ENCODE data around the gene FOXO6. TPM values are rescaled to one million over a fixed set of nuclear protein-coding genes. Genes with fewer than 3 reads are reported as not detected.

The FOXO6 gene
- total RNA-seq, 2 experiments from 2014 or later, result 1.2 to 2.2 TPM

DNA sequence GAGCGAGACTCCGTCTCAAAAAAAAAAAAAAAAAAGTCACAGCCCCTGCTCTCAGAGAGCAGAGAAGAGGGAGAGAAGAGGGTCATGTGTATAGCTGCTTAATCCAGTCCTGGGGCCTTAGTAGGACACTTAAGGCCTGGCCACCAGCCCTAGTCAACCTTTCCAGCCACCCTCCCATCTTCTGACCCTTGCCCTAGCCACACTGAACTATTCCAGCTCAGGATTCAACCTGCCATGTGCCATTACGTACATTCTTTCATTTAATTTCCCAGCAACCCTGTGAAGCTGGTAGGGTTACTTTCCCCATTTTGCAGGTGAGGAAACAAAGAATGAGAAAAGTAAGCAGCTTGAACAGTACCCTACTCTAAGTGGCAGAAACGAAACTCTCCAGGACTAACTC, 9.0 kb downstream of the FOXO6 start:
- ChIA-PET POLR2A (no interaction called here), CTCF (interaction anchor here (0.8 kb wide), 1 partner anchor 16 kb away, joined by 3 read pairs; no protein-coding TSS in a partner anchor)
- H3K27ac Mint-ChIP-seq, result no peak overlapping the region
- Histone ChIP-seq H3K4me1 (ENCODE audit: insufficient read depth, low read length) (peaks cover 17% of the 10 kb centered on the region), H3K9me3 (ENCODE audit: control insufficient read depth in 1 of 2, insufficient read depth in 1 of 2, low read length in 2 of 2) (peaks cover 0 to 4% of the 10 kb centered on the region in 2 experiments), H3K27me3 (ENCODE audit: control insufficient read depth in 1 of 2, insufficient read depth in 2 of 2, low read length in 2 of 2) (peaks cover 25 to 48% of the 10 kb centered on the region in 2 experiments), H3K36me3 (ENCODE audit: insufficient read depth, low read length) (no peaks in the 10 kb centered on the region), H3K4me3 (ENCODE audit: low read length) (no peak overlapping the region), H3K27ac (ENCODE audit: low read depth in 1 of 2, low read length in 2 of 2) (no peak overlapping the region)
- DNase-seq, result no peak
- peaks cover 57% of the 10 kb centered on the region for H3K27me3 Mint-ChIP-seq
- peaks cover 2% of the 10 kb centered on the region for H3K4me1 Mint-ChIP-seq (ENCODE audit: low read depth)
- intact Hi-C loops (cut with DNase I, micrococcal nuclease), result no loop called here
- H3K36me3 Mint-ChIP-seq (ENCODE audit: low read depth), result no peaks in the 10 kb centered on the region
- TF ChIP-seq, protein P1, sequence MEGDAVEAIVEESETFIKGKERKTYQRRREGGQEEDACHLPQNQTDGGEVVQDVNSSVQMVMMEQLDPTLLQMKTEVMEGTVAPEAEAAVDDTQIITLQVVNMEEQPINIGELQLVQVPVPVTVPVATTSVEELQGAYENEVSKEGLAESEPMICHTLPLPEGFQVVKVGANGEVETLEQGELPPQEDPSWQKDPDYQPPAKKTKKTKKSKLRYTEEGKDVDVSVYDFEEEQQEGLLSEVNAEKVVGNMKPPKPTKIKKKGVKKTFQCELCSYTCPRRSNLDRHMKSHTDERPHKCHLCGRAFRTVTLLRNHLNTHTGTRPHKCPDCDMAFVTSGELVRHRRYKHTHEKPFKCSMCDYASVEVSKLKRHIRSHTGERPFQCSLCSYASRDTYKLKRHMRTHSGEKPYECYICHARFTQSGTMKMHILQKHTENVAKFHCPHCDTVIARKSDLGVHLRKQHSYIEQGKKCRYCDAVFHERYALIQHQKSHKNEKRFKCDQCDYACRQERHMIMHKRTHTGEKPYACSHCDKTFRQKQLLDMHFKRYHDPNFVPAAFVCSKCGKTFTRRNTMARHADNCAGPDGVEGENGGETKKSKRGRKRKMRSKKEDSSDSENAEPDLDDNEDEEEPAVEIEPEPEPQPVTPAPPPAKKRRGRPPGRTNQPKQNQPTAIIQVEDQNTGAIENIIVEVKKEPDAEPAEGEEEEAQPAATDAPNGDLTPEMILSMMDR (IDR thresholded peaks at IDR 0.05), result no peak
- no peak for ATAC-seq (ENCODE audit: poor library complexity)
- no peak overlapping the region for H3K4me3 Mint-ChIP-seq
- no peaks in the 10 kb centered on the region for H3K9me3 Mint-ChIP-seq

DNA sequence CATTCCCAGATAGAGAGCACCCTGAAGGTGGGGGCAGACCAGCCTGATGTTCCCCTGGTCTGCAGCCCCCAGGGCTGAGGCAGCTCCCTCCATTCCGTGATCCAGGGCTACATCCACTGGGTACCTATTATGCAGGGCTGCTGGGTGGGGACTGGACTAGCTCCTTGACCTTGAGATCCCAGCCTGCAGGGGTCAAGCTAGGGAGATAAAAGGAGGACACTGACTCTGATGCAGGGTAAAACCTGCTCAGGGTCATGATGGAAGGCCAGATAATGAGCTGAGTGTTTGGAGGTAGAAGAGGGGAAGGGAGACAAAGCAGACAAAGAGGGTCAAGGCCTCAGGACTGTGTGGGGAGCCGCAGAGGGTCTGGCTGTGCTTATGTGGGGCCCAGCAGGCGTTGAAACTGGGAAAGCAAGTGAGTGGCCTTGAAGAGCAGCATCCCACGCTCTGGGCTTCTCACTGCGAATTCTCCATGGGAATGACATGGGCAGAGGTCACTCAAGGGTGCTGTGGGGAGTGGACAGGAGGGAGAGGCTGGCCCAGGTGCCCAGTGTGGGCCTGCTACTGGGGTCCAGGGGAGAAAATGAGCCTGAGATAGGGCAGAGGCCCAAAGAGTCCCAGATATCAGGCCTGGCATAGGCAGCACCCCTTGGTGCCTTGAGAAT, 9.7 kb downstream of the FOXO6 start:
- DNase-seq, result no peak
- ChIA-PET CTCF (no interaction called here), POLR2A (no interaction called here)
- H3K27ac Mint-ChIP-seq, result no peak overlapping the region
- peaks cover 61% of the 10 kb centered on the region for H3K27me3 Mint-ChIP-seq
- Histone ChIP-seq H3K4me3 (ENCODE audit: low read length) (no peak overlapping the region), H3K27me3 (ENCODE audit: control insufficient read depth in 1 of 2, insufficient read depth in 2 of 2, low read length in 2 of 2) (peaks cover 23 to 48% of the 10 kb centered on the region in 2 experiments), H3K36me3 (ENCODE audit: insufficient read depth, low read length) (no peaks in the 10 kb centered on the region), H3K9me3 (ENCODE audit: control insufficient read depth in 1 of 2, insufficient read depth in 1 of 2, low read length in 2 of 2) (peaks cover 0 to 4% of the 10 kb centered on the region in 2 experiments), H3K27ac (ENCODE audit: low read depth in 1 of 2, low read length in 2 of 2) (no peak overlapping the region), H3K4me1 (ENCODE audit: insufficient read depth, low read length) (peaks cover 13% of the 10 kb centered on the region)
- H3K9me3 Mint-ChIP-seq, result no peaks in the 10 kb centered on the region
- H3K4me3 Mint-ChIP-seq, result no peak overlapping the region
- no peak for ATAC-seq (ENCODE audit: poor library complexity)
- intact Hi-C loops (cut with DNase I, micrococcal nuclease), result no loop called here
- H3K36me3 Mint-ChIP-seq (ENCODE audit: low read depth), result no peaks in the 10 kb centered on the region
- TF ChIP-seq, protein P1 (IDR thresholded peaks at IDR 0.05), result no peak
- H3K4me1 Mint-ChIP-seq (ENCODE audit: low read depth), result no peaks in the 10 kb centered on the region

DNA sequence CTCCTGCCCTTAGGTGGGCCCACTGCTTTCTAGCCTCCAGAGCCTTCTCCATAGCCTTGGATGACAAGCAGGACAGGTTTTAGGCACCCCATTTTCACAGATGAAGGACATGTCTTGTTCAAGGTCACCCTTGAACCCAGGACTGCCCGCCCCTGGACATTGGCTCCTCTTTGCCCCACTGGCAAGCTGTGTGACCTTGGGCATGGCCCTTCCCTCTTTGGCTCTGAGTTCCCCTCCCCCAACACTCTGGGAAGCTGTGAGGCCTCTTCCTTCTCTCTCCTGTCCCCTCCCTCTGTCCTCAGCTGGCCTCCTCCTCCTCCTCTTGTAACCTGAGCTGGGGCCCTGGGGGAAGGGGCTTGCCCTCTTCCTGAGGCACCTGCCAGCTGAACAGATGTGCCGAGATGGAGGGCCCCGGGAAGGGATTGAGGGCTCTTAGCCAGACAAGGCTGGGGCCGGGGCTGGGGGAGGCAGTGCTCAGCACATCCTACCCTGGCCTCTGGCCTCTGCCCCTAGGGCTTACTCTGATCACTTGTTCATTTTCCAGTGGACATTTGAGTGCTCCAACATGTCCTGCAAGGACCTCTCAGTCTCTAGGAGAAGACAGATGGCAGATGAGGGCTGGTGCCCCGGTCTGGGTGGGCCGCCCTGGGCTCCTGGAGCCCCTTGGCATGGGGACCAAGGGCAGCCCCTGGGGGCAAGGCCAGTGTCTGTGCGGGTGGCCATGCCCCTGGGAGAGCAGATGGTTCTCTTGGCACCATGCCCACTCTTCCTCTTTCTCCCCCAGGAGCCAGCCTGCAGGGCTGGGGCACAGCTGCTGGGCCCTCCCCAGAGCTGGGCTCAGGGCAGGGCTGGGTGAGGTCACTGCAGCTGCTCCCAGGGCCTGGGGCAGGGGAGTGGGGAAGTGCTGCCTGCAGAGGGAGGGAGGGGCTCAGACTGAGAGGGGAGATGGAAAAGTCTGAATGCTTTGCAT, 10.7 kb downstream of the FOXO6 start:
- Mint-ChIP-seq H3K9me3 (no peaks in the 10 kb centered on the region), H3K27ac (no peak overlapping the region), H3K4me1 (ENCODE audit: low read depth) (no peaks in the 10 kb centered on the region), H3K36me3 (ENCODE audit: low read depth) (no peaks in the 10 kb centered on the region), H3K4me3 (no peak overlapping the region), H3K27me3 (peaks cover 69% of the 10 kb centered on the region)
- TF ChIP-seq, protein P1 (IDR thresholded peaks at IDR 0.05), result no peak
- no peak overlapping the region for H3K27ac ChIP-seq (ENCODE audit: low read depth in 1 of 2, low read length in 2 of 2)
- CTCF ChIA-PET, result no interaction called here
- intact Hi-C loops (cut with DNase I, micrococcal nuclease), result no loop called here
- H3K9me3 ChIP-seq (ENCODE audit: control insufficient read depth in 1 of 2, insufficient read depth in 1 of 2, low read length in 2 of 2), result no peaks in the 10 kb centered on the region
- no peak overlapping the region for H3K4me3 ChIP-seq (ENCODE audit: low read length)
- POLR2A ChIA-PET, result no interaction called here
- ATAC-seq (ENCODE audit: poor library complexity) (no peak), DNase-seq (peak in 1 of 14 experiments; percentile 34)
- peaks cover 4% of the 10 kb centered on the region for H3K4me1 ChIP-seq (ENCODE audit: insufficient read depth, low read length)
- H3K36me3 ChIP-seq (ENCODE audit: insufficient read depth, low read length), result no peaks in the 10 kb centered on the region
- peaks cover 21 to 48% of the 10 kb centered on the region in 2 experiments for H3K27me3 ChIP-seq (ENCODE audit: control insufficient read depth in 1 of 2, insufficient read depth in 2 of 2, low read length in 2 of 2)

Data from CD4-positive, alpha-beta T cell (primary cell).